ENCODE data around the gene SUN3.

GRCh38 chr7:47938574-47939165, 90.2 kb downstream of the SUN3 start:
- no peak for TF ChIP-seq CEBPB (IDR thresholded peaks at IDR 0.05)
- TF ChIP-seq POLR2A (IDR thresholded peaks at IDR 0.05; ENCODE audit: low read length) = no peak
- TF ChIP-seq HDAC2 (IDR thresholded peaks at IDR 0.05) = no peak
- peak; percentile 31; the same call in 2 of the 3 replicates for TF ChIP-seq CTCF (IDR thresholded peaks at IDR 0.05)
- TF ChIP-seq JUN (IDR thresholded peaks at IDR 0.05) = no peak
- no peak for TF ChIP-seq EHMT2 (IDR thresholded peaks at IDR 0.05; ENCODE audit: low read depth)
- no peak for TF ChIP-seq MAX (IDR thresholded peaks at IDR 0.05)
- TF ChIP-seq REST (IDR thresholded peaks at IDR 0.05) = no peak
- no peak for TF ChIP-seq FOSL2 (IDR thresholded peaks at IDR 0.05)
- TF ChIP-seq FOSL2 (CRISPR knock-in tag; IDR thresholded peaks at IDR 0.05) = no peak
- TF ChIP-seq MAFK (IDR thresholded peaks at IDR 0.05; ENCODE audit: partially characterized antibody) = no peak
- TF ChIP-seq CHD2 (IDR thresholded peaks at IDR 0.05; ENCODE audit: low read length, partially characterized antibody) = no peak
- TF ChIP-seq RCOR1 (IDR thresholded peaks at IDR 0.05; ENCODE audit: low read depth, low read length) = no peak

Measured in A549 (cell line).